ENCODE measurements around the gene TRIM15.
"Not testable (repeated sequence)": the region's sequence is repeated elsewhere in the genome, so short reads cannot be mapped to it uniquely, and the experiment has no call there.

TRIM15 gene

GRCh38 chr6:30135757-30136156 lies 27.6 kb upstream of the TRIM15 start, which contains the start of gene TRIM40:
Gene TRIM40 (plus strand): TSS chr6:30136140. CDS start chr6:30137037, 897 bp downstream.
- DNase-seq (ENCODE audit: low read depth) = no peak
- TF ChIP-seq, protein P1, sequence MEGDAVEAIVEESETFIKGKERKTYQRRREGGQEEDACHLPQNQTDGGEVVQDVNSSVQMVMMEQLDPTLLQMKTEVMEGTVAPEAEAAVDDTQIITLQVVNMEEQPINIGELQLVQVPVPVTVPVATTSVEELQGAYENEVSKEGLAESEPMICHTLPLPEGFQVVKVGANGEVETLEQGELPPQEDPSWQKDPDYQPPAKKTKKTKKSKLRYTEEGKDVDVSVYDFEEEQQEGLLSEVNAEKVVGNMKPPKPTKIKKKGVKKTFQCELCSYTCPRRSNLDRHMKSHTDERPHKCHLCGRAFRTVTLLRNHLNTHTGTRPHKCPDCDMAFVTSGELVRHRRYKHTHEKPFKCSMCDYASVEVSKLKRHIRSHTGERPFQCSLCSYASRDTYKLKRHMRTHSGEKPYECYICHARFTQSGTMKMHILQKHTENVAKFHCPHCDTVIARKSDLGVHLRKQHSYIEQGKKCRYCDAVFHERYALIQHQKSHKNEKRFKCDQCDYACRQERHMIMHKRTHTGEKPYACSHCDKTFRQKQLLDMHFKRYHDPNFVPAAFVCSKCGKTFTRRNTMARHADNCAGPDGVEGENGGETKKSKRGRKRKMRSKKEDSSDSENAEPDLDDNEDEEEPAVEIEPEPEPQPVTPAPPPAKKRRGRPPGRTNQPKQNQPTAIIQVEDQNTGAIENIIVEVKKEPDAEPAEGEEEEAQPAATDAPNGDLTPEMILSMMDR (IDR thresholded peaks at IDR 0.05; ENCODE audit: insufficient read depth, low read depth, low read length, missing control alignments) = no peak
- H3K4me3 ChIP-seq (ENCODE audit: low read depth, low read length) = no peak within 1 kb of the TSS

- DNase-seq (ENCODE audit: low read depth) = peak; percentile 39
- H3K4me3 ChIP-seq (ENCODE audit: low read depth, low read length) = no peak overlapping the region
- TF ChIP-seq, protein P1 (IDR thresholded peaks at IDR 0.05; ENCODE audit: insufficient read depth, low read depth, low read length, missing control alignments) = no peak
Measured at GRCh38 chr6:30136570-30137286, 26.6 kb upstream of the TRIM15 start.

DNA sequence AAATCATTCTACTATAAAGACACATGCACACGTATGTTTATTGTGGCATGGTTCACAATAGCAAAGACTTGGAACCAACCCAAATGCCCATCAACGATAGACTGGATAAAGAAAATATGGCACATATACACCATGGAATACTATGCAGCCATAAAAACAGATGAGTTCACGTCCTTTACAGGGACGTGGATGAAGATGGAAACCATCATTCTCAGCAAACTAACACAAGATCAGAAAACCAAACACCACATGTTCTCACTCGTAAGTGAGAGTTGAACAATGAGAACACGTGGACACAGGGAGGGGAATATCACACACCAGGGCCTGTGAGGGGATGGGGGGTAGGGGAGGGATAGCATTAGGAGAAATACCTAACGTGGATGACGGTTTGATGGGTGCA lies 23.1 kb upstream of the TRIM15 start:
- H3K4me3 ChIP-seq (ENCODE audit: low read depth, low read length); DNase-seq (ENCODE audit: low read depth): not testable (repeated sequence)

GRCh38 chr6:30142665-30143064 lies 20.7 kb upstream of the TRIM15 start:
- DNase-seq (ENCODE audit: low read depth) = no peak
- TF ChIP-seq, protein P1 (IDR thresholded peaks at IDR 0.05; ENCODE audit: insufficient read depth, low read depth, low read length, missing control alignments) = no peak

GRCh38 chr6:30143780-30144179 lies 19.6 kb upstream of the TRIM15 start:
- no peak overlapping the region for H3K4me3 ChIP-seq (ENCODE audit: low read depth, low read length)
- DNase-seq (ENCODE audit: low read depth) = no peak
- TF ChIP-seq, protein P1 (IDR thresholded peaks at IDR 0.05; ENCODE audit: insufficient read depth, low read depth, low read length, missing control alignments) = no peak

More at GRCh38 chr6:30142665-30143064, 20.7 kb upstream of the TRIM15 start:
- no peak overlapping the region for H3K4me3 ChIP-seq (ENCODE audit: low read depth, low read length)

DNA sequence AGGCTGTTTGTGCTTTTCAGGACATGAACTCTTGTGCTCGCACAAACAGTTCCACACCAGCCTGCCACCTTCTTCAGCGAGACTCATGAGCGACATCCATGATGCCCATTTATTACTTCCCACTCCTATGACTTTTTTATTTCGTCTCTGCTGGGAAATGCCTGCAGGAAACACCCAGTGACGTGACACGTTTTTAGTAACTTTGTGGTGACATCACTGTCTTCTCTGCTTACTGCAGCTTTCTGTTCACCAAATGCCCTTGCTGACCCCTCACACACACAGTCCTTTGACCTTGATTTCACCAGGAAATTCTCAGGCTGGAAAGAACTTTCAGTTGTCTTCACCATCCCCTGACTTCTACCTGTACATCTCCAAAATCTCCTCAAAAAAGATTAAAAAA lies 18.5 kb upstream of the TRIM15 start:
- TF ChIP-seq, protein P1 (IDR thresholded peaks at IDR 0.05; ENCODE audit: insufficient read depth, low read depth, low read length, missing control alignments) = no peak
- no peak for DNase-seq (ENCODE audit: low read depth)
- H3K4me3 ChIP-seq (ENCODE audit: low read depth, low read length) = no peak overlapping the region

- no peak for DNase-seq (ENCODE audit: low read depth)
- TF ChIP-seq, protein P1 (IDR thresholded peaks at IDR 0.05; ENCODE audit: insufficient read depth, low read depth, low read length, missing control alignments) = no peak
- no peak overlapping the region for H3K4me3 ChIP-seq (ENCODE audit: low read depth, low read length)
Measured at GRCh38 chr6:30145818-30146217, 17.5 kb upstream of the TRIM15 start.
